ENCODE data around the gene IGSF1. TPM values are rescaled to one million over a fixed set of nuclear protein-coding genes. Genes with fewer than 3 reads are reported as not detected.

The IGSF1 gene
- total RNA-seq, 1 donor from 2014 or later = 3.1 TPM

GRCh38 chrX:131225078-131225477, 64.0 kb downstream of the IGSF1 start:
- Mint-ChIP-seq H3K4me1 (ENCODE audit: unreplicated experiment) (peaks cover 2% of the 10 kb centered on the region), H3K27ac (ENCODE audit: unreplicated experiment) (no peak overlapping the region), H3K4me3 (ENCODE audit: unreplicated experiment) (no peak overlapping the region), H3K9me3 (ENCODE audit: unreplicated experiment) (no peaks in the 10 kb centered on the region), H3K36me3 (ENCODE audit: unreplicated experiment) (no peaks in the 10 kb centered on the region), H3K27me3 (ENCODE audit: unreplicated experiment) (no peaks in the 10 kb centered on the region)
- no peak for TF ChIP-seq CTCF (IDR thresholded peaks at IDR 0.05)
- no peak for DNase-seq (ENCODE audit: extremely low spot score, unreplicated experiment)

Other genes starting within 250 kb of the IGSF1 start
- gene ARHGAP36, start 231.0 kb downstream of the IGSF1 start, total RNA-seq = not detected in 2 replicates

Measured in osteocyte (in vitro differentiated cells).